CD8-positive, alpha-beta memory T cell (primary cell): Measurements from ENCODE around the gene MYG1. TPM values are rescaled to one million over a fixed set of nuclear protein-coding genes. Genes with fewer than 3 reads are reported as not detected.

Experiments used
- polyA plus RNA-seq: library from polyadenylated mRNA; unstranded; fragments of 300-500 nt; fragmentation: Illumina TruSeq; gene quantifications from one replicate; pipeline ENCODE4 v1.2.3, GENCODE V29; 2021
- total RNA-seq, 2 experiments: library from RNA; stranded (reverse); gene quantifications; one replicate each; pipeline ENCODE4 v1.2.3, GENCODE V29; 2021

The MYG1 gene
- total and polyA plus RNA-seq, 3 experiments from 2014 or later: 67.9 to 82.5 (median 81.1) TPM

Other genes starting within 250 kb of the MYG1 start
- gene TNS2, start 249.6 kb upstream of the MYG1 start, total RNA-seq: 1 to 10 TPM; 2.1 to 5.6 TPM
- 0.35 TPM for gene TNS2, start 249.6 kb upstream of the MYG1 start, polyA plus RNA-seq
- 10 to 100 TPM; 40.1 to 43.3 TPM for gene SPRYD3, start 220.3 kb upstream of the MYG1 start, total RNA-seq
- gene SPRYD3, start 220.3 kb upstream of the MYG1 start, polyA plus RNA-seq: 63.0 TPM
- 1 to 10 TPM; 1.5 to 1.6 TPM for gene IGFBP6, start 202.0 kb upstream of the MYG1 start, total RNA-seq
- 8.9 TPM for gene IGFBP6, start 202.0 kb upstream of the MYG1 start, polyA plus RNA-seq
- gene SOAT2, start 196.2 kb upstream of the MYG1 start, total RNA-seq: under 1 TPM; 0.48 to 1.00 TPM
- 0.76 TPM for gene SOAT2, start 196.2 kb upstream of the MYG1 start, polyA plus RNA-seq
- gene ZNF740, start 119.0 kb upstream of the MYG1 start, total RNA-seq: 10 to 100 TPM; 50.4 to 52.0 TPM
- 3.3 TPM for gene ZNF740, start 119.0 kb upstream of the MYG1 start, polyA plus RNA-seq
- 10 to 100 TPM; 15.8 to 18.7 TPM for gene CSAD, start 118.8 kb upstream of the MYG1 start, total RNA-seq
- gene CSAD, start 118.8 kb upstream of the MYG1 start, polyA plus RNA-seq: 0.70 TPM
- 100 to 1,000 TPM; 339 TPM for gene ITGB7, start 92.4 kb upstream of the MYG1 start, total RNA-seq
- 292 TPM for gene ITGB7, start 92.4 kb upstream of the MYG1 start, polyA plus RNA-seq
- 10 to 100 TPM; 67.0 to 68.4 TPM for gene RARG, start 67.5 kb upstream of the MYG1 start, total RNA-seq
- 15.4 TPM for gene RARG, start 67.5 kb upstream of the MYG1 start, polyA plus RNA-seq
- gene ESPL1, start 31.4 kb upstream of the MYG1 start, total RNA-seq: 10 to 100 TPM; 58.4 to 63.4 TPM
- not detected for gene ESPL1, start 31.4 kb upstream of the MYG1 start, polyA plus RNA-seq
- gene PFDN5, start 4.2 kb upstream of the MYG1 start, total RNA-seq: 100 to 1,000 TPM; 380 to 385 TPM
- 1,325 TPM for gene PFDN5, start 4.2 kb upstream of the MYG1 start, polyA plus RNA-seq
- 10 to 100 TPM; 77.9 to 79.7 TPM for gene AAAS, start 21.9 kb downstream of the MYG1 start, total RNA-seq
- 38.9 TPM for gene AAAS, start 21.9 kb downstream of the MYG1 start, polyA plus RNA-seq
- not detected for gene SP7, start 36.7 kb downstream of the MYG1 start, total RNA-seq
- gene SP7, start 36.7 kb downstream of the MYG1 start, polyA plus RNA-seq: not detected
- gene SP1, start 80.5 kb downstream of the MYG1 start, total RNA-seq: 10 to 100 TPM; 61.1 to 63.3 TPM
- 6.6 TPM for gene SP1, start 80.5 kb downstream of the MYG1 start, polyA plus RNA-seq
- gene AMHR2, start 124.2 kb downstream of the MYG1 start, total RNA-seq: not detected
- not detected for gene AMHR2, start 124.2 kb downstream of the MYG1 start, polyA plus RNA-seq
- 100 to 1,000 TPM; 234 to 236 TPM for gene PRR13, start 142.0 kb downstream of the MYG1 start, total RNA-seq
- gene PRR13, start 142.0 kb downstream of the MYG1 start, polyA plus RNA-seq: 602 TPM
- 1,000 to 10,000 TPM in 1 of 2 experiments, 100 to 1,000 TPM in 1; 995 to 1,025 TPM for gene PCBP2, start 152.4 kb downstream of the MYG1 start, total RNA-seq
- gene PCBP2, start 152.4 kb downstream of the MYG1 start, polyA plus RNA-seq: 104 TPM
- gene MAP3K12, start 199.8 kb downstream of the MYG1 start, total RNA-seq: 10 to 100 TPM; 11.9 TPM
- gene MAP3K12, start 199.8 kb downstream of the MYG1 start, polyA plus RNA-seq: 6.9 TPM
- 10 to 100 TPM; 62.1 to 65.1 TPM for gene TARBP2, start 201.6 kb downstream of the MYG1 start, total RNA-seq
- 26.3 TPM for gene TARBP2, start 201.6 kb downstream of the MYG1 start, polyA plus RNA-seq
- gene NPFF, start 207.8 kb downstream of the MYG1 start, total RNA-seq: not detected
- gene NPFF, start 207.8 kb downstream of the MYG1 start, polyA plus RNA-seq: not detected